ENCODE data around the gene CTNNA1.
A peak's percentile ranks its signal among the peaks of the same experiment; 100 is the strongest.
"Not testable (repeated sequence)": the region's sequence is repeated elsewhere in the genome, so short reads cannot be mapped to it uniquely, and the experiment has no call there.

CTNNA1 gene

GRCh38 chr5:138722544-138723177, 30.6 kb upstream of the CTNNA1 start:
- DNase-seq, result no peak

GRCh38 chr5:138724470-138725146, 28.6 kb upstream of the CTNNA1 start:
- no peak for DNase-seq

- peak; percentile 47 for DNase-seq
Observed at GRCh38 chr5:138725153-138725817, 27.9 kb upstream of the CTNNA1 start.

GRCh38 chr5:138725818-138726416, 27.3 kb upstream of the CTNNA1 start:
- DNase-seq, result no peak

GRCh38 chr5:138726848-138727247, 26.4 kb upstream of the CTNNA1 start:
- no peak for DNase-seq

GRCh38 chr5:138730496-138730895, 22.7 kb upstream of the CTNNA1 start:
- DNase-seq, result not testable (repeated sequence)

GRCh38 chr5:138732466-138732865, 20.8 kb upstream of the CTNNA1 start:
- DNase-seq, result no peak

GRCh38 chr5:138732933-138733332, 20.3 kb upstream of the CTNNA1 start:
- no peak for DNase-seq

- DNase-seq, result no peak
Observed at GRCh38 chr5:138733509-138733908, 19.7 kb upstream of the CTNNA1 start.

GRCh38 chr5:138736293-138736692, 16.9 kb upstream of the CTNNA1 start:
- no peak for DNase-seq

- no peak for DNase-seq
Observed at GRCh38 chr5:138737494-138738265, 15.5 kb upstream of the CTNNA1 start.

GRCh38 chr5:138738399-138738798, 14.8 kb upstream of the CTNNA1 start:
- DNase-seq, result no peak

GRCh38 chr5:138739938-138740337, 13.3 kb upstream of the CTNNA1 start:
- DNase-seq, result no peak

- no peak for DNase-seq
Observed at GRCh38 chr5:138743484-138743883, 9.7 kb upstream of the CTNNA1 start.

- no peak for DNase-seq
Observed at GRCh38 chr5:138745268-138745667, 8.0 kb upstream of the CTNNA1 start.

GRCh38 chr5:138748630-138749081, 4.6 kb upstream of the CTNNA1 start:
- no peak for DNase-seq

- not testable (repeated sequence) for DNase-seq
Observed at GRCh38 chr5:138751344-138751743, 1.9 kb upstream of the CTNNA1 start.

GRCh38 chr5:138752341-138752950, 779 bp upstream of the CTNNA1 start:
- DNase-seq, result no peak

- peak; percentile 97 for DNase-seq
Observed at GRCh38 chr5:138753794-138754698, 821 bp downstream of the CTNNA1 start.

GRCh38 chr5:138754699-138755057, 1.5 kb downstream of the CTNNA1 start:
- DNase-seq, result peak; percentile 17
